ENCODE measurements around the gene ENSA. TPM values are rescaled to one million over a fixed set of nuclear protein-coding genes. Genes with fewer than 3 reads are reported as not detected.
"Not testable (repeated sequence)": the region's sequence is repeated elsewhere in the genome, so short reads cannot be mapped to it uniquely, and the experiment has no call there.

Gene ENSA
- polyA plus RNA-seq, 1 donor (not counting 4 experiments of a cell fraction or from before 2014, with no cell fraction given), result 102 TPM

DNA sequence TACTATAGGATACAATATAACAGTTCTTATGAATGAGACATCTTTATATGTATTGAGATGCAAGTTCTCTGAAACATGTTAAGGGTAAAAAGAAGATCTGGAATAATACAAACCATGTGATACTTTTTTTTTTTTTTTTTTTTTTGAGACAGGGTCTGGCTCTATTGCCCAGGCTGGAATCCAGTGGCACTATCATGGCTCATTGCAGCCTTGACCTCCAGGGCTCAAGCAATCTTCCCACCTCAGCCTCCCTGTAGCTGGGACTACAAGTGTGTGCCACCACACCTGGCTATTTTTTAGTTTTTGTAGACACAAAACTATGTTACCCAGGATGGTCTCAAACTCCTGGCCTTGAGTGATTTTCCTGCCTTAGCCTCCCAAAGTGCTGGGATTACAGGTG, 27.9 kb downstream of the ENSA start:
- TF ChIP-seq, protein P1, sequence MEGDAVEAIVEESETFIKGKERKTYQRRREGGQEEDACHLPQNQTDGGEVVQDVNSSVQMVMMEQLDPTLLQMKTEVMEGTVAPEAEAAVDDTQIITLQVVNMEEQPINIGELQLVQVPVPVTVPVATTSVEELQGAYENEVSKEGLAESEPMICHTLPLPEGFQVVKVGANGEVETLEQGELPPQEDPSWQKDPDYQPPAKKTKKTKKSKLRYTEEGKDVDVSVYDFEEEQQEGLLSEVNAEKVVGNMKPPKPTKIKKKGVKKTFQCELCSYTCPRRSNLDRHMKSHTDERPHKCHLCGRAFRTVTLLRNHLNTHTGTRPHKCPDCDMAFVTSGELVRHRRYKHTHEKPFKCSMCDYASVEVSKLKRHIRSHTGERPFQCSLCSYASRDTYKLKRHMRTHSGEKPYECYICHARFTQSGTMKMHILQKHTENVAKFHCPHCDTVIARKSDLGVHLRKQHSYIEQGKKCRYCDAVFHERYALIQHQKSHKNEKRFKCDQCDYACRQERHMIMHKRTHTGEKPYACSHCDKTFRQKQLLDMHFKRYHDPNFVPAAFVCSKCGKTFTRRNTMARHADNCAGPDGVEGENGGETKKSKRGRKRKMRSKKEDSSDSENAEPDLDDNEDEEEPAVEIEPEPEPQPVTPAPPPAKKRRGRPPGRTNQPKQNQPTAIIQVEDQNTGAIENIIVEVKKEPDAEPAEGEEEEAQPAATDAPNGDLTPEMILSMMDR (optimal IDR thresholded peaks at IDR 0.05 in 1 of 3, IDR thresholded peaks at IDR 0.05 in 1 of 3, conservative IDR thresholded peaks at IDR 0.05 in 1 of 3; ENCODE audit: extremely low read depth in 1 of 3, insufficient read depth in 2 of 3, low read length in 3 of 3), result no peak
- TF ChIP-seq EZH2 (IDR thresholded peaks at IDR 0.05; ENCODE audit: low read length), result no peak
- dilution Hi-C loops (cut with MboI; ENCODE audit: extremely low pct_ligation_motif_present, low sequenced_read_pairs), result no loop called here
- no peak for FAIRE-seq

DNA sequence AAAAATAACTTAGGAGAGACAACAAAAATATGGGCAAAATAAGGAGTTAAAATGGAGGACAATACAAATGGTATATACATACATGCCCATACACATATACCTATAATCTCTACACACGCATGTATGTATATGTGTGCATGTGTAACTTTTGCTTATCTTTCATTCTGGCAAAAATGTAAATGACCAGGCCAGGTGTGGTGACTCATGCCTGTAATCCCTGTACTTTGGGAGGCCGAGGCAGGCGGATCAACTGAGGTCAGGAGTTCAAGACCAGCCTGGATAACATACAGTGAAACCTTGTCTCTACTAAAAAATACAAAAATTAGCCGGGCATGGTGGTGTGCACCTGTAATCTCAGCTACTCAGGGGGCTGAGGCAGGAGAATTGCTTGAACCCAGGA, 31.1 kb downstream of the ENSA start:
- dilution Hi-C loops (cut with MboI; ENCODE audit: extremely low pct_ligation_motif_present, low sequenced_read_pairs); DNase-seq (ENCODE audit: low read depth, low spot score); H3K4me3 ChIP-seq (ENCODE audit: control insufficient read depth in 2 of 3, extremely low read depth in 1 of 3, insufficient read depth in 2 of 3, low read depth in 1 of 3, low read length in 3 of 3); H3K9ac ChIP-seq (ENCODE audit: control insufficient read depth, extremely low read depth, insufficient read depth, low read length); H3K36me3 ChIP-seq (ENCODE audit: control insufficient read depth in 2 of 2, extremely low read depth in 1 of 2, insufficient read depth in 2 of 2, low read length in 2 of 2); H3K9me1 ChIP-seq (ENCODE audit: control insufficient read depth, extremely low read depth, insufficient read depth, low read length); H3K79me2 ChIP-seq (ENCODE audit: control insufficient read depth, insufficient read depth, low read length); H4K20me1 ChIP-seq (ENCODE audit: control insufficient read depth, extremely low read depth, insufficient read depth, low read length); H3K27ac ChIP-seq (ENCODE audit: control insufficient read depth, insufficient read depth, low read length); H2AFZ ChIP-seq (ENCODE audit: control insufficient read depth, low read length); H3K9me3 ChIP-seq (ENCODE audit: control insufficient read depth, low read depth, low read length); H3K27me3 ChIP-seq (ENCODE audit: control insufficient read depth, extremely low read depth, insufficient read depth, low read length); H3K4me2 ChIP-seq (ENCODE audit: control insufficient read depth, extremely low read depth, insufficient read depth, low read depth, low read length); FAIRE-seq: not testable (repeated sequence)
- H3K4me1 ChIP-seq (ENCODE audit: control insufficient read depth, extremely low read depth, insufficient read depth, low read length), result peaks cover 11% of the 10 kb centered on the region

More for the DNA sequence above, 27.9 kb downstream of the ENSA start:
- H2AFZ ChIP-seq (ENCODE audit: control insufficient read depth, low read length), result no peak overlapping the region
- H3K9me3 ChIP-seq (ENCODE audit: control insufficient read depth, low read depth, low read length), result no peaks in the 10 kb centered on the region
- no peak overlapping the region for H3K4me2 ChIP-seq (ENCODE audit: control insufficient read depth, extremely low read depth, insufficient read depth, low read depth, low read length)
- H3K27me3 ChIP-seq (ENCODE audit: control insufficient read depth, extremely low read depth, insufficient read depth, low read length), result no peaks in the 10 kb centered on the region
- peaks cover 2% of the 10 kb centered on the region for H3K79me2 ChIP-seq (ENCODE audit: control insufficient read depth, insufficient read depth, low read length)
- DNase-seq (ENCODE audit: low read depth, low spot score), result no peak
- no peak overlapping the region for H3K4me3 ChIP-seq (ENCODE audit: control insufficient read depth in 2 of 3, extremely low read depth in 1 of 3, insufficient read depth in 2 of 3, low read depth in 1 of 3, low read length in 3 of 3)
- no peak overlapping the region for H3K27ac ChIP-seq (ENCODE audit: control insufficient read depth, insufficient read depth, low read length)
- no peaks in the 10 kb centered on the region for H3K36me3 ChIP-seq (ENCODE audit: control insufficient read depth in 2 of 2, extremely low read depth in 1 of 2, insufficient read depth in 2 of 2, low read length in 2 of 2)
- no peak overlapping the region for H3K9ac ChIP-seq (ENCODE audit: control insufficient read depth, extremely low read depth, insufficient read depth, low read length)
- H4K20me1 ChIP-seq (ENCODE audit: control insufficient read depth, extremely low read depth, insufficient read depth, low read length), result no peaks in the 10 kb centered on the region
- H3K4me1 ChIP-seq (ENCODE audit: control insufficient read depth, extremely low read depth, insufficient read depth, low read length), result peaks cover 23% of the 10 kb centered on the region
- no peaks in the 10 kb centered on the region for H3K9me1 ChIP-seq (ENCODE audit: control insufficient read depth, extremely low read depth, insufficient read depth, low read length)

DNA sequence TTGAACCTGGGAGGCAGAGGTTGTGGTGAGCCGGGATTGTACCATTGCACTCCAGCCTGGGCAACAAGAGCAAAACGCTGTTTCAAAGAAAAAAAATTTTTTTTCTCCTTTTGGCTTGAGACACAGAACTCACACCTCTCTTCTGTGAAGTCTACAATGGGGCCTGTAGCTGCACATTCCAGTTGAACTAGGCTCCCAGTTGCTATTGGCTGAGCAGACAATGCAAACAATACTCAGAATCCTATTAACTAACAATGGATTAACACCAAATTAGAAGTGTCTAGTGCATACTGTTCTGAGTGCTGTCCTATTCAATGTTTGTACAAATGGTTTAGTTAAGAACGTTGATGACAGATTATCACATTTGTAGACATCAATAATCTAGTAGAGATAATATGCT, 32.4 kb downstream of the ENSA start:
- Histone ChIP-seq H3K27ac (ENCODE audit: control insufficient read depth, insufficient read depth, low read length) (no peak overlapping the region), H3K4me2 (ENCODE audit: control insufficient read depth, extremely low read depth, insufficient read depth, low read depth, low read length) (no peak overlapping the region), H3K9me1 (ENCODE audit: control insufficient read depth, extremely low read depth, insufficient read depth, low read length) (no peaks in the 10 kb centered on the region), H4K20me1 (ENCODE audit: control insufficient read depth, extremely low read depth, insufficient read depth, low read length) (no peaks in the 10 kb centered on the region), H3K9me3 (ENCODE audit: control insufficient read depth, low read depth, low read length) (no peaks in the 10 kb centered on the region), H3K4me1 (ENCODE audit: control insufficient read depth, extremely low read depth, insufficient read depth, low read length) (peaks cover 8% of the 10 kb centered on the region), H2AFZ (ENCODE audit: control insufficient read depth, low read length) (no peak overlapping the region), H3K36me3 (ENCODE audit: control insufficient read depth in 2 of 2, extremely low read depth in 1 of 2, insufficient read depth in 2 of 2, low read length in 2 of 2) (no peaks in the 10 kb centered on the region), H3K79me2 (ENCODE audit: control insufficient read depth, insufficient read depth, low read length) (no peaks in the 10 kb centered on the region), H3K27me3 (ENCODE audit: control insufficient read depth, extremely low read depth, insufficient read depth, low read length) (no peaks in the 10 kb centered on the region), H3K9ac (ENCODE audit: control insufficient read depth, extremely low read depth, insufficient read depth, low read length) (no peak overlapping the region), H3K4me3 (ENCODE audit: control insufficient read depth in 2 of 3, extremely low read depth in 1 of 3, insufficient read depth in 2 of 3, low read depth in 1 of 3, low read length in 3 of 3) (no peak overlapping the region)
- FAIRE-seq (no peak), DNase-seq (ENCODE audit: low read depth, low spot score) (no peak)
- TF ChIP-seq EZH2 (IDR thresholded peaks at IDR 0.05; ENCODE audit: low read length), result no peak
- dilution Hi-C loops (cut with MboI; ENCODE audit: extremely low pct_ligation_motif_present, low sequenced_read_pairs), result no loop called here

All from keratinocyte (primary cell).